NCI-H2081 (cell line): ENCODE measurements around the gene DAB2IP.

Experiments used
- DNase-seq, 2 experiments: peaks; one replicate each; lab custom pipeline; 2025; lab: John Stamatoyannopoulos, UW

The DAB2IP gene

GRCh38 chr9:121626012-121626411, 25.4 kb upstream of the DAB2IP start:
- DNase-seq = no peak

GRCh38 chr9:121627427-121627826, 24.0 kb upstream of the DAB2IP start:
- no peak for DNase-seq

GRCh38 chr9:121628401-121628800, 23.0 kb upstream of the DAB2IP start:
- DNase-seq = no peak

GRCh38 chr9:121631115-121631514, 20.3 kb upstream of the DAB2IP start:
- DNase-seq = no peak

- DNase-seq = no peak
These were observed 19.4 kb upstream of the DAB2IP start for GRCh38 chr9:121631978-121632418.

- no peak for DNase-seq
These were observed 18.2 kb upstream of the DAB2IP start for GRCh38 chr9:121633119-121633714.

- DNase-seq = no peak
These were observed 17.7 kb upstream of the DAB2IP start for GRCh38 chr9:121633736-121634135.

- DNase-seq = no peak
These were observed 16.8 kb upstream of the DAB2IP start for GRCh38 chr9:121634329-121635261.

GRCh38 chr9:121635300-121635876, 16.0 kb upstream of the DAB2IP start:
- DNase-seq = no peak

GRCh38 chr9:121636341-121636865, 15.0 kb upstream of the DAB2IP start:
- DNase-seq = no peak

GRCh38 chr9:121636978-121637712, 14.3 kb upstream of the DAB2IP start:
- no peak for DNase-seq

- no peak for DNase-seq
These were observed 13.7 kb upstream of the DAB2IP start for GRCh38 chr9:121637713-121638220.

GRCh38 chr9:121638399-121638798, 13.0 kb upstream of the DAB2IP start:
- no peak for DNase-seq

- DNase-seq = no peak
These were observed 12.4 kb upstream of the DAB2IP start for GRCh38 chr9:121638901-121639592.

- DNase-seq = no peak
These were observed 11.8 kb upstream of the DAB2IP start for GRCh38 chr9:121639619-121640018.

GRCh38 chr9:121640076-121640475, 11.4 kb upstream of the DAB2IP start:
- DNase-seq = no peak

- no peak for DNase-seq
These were observed 10.8 kb upstream of the DAB2IP start for GRCh38 chr9:121640491-121641223.

- no peak for DNase-seq
These were observed 10.2 kb upstream of the DAB2IP start for GRCh38 chr9:121641224-121641611.

GRCh38 chr9:121642758-121643157, 8.7 kb upstream of the DAB2IP start:
- DNase-seq = no peak

- DNase-seq = no peak
These were observed 8.0 kb upstream of the DAB2IP start for GRCh38 chr9:121643473-121643872.
